Transverse colon (tissue), 4 donors: ENCODE data around the gene TSPAN17. TPM values are rescaled to one million over a fixed set of nuclear protein-coding genes. Genes with fewer than 3 reads are reported as not detected.

Source experiments
- DNase-seq: peaks from one replicate; pipeline ENCODE4 v3.0.0-alpha.2; 2019
- H3K27ac ChIP-seq, 4 donors: fragments of 200-600 bp; sonication (generic); 2 replicates each; pipeline ENCODE4 v1.5.1; 2016 to 2018; ENCODE audit warnings: inconsistent platforms in 4 of 4
- H3K27me3 ChIP-seq: fragments of 200-600 bp; sonication (generic); 2 replicates; pipeline ENCODE4 v1.5.1; 2017; ENCODE audit warnings: inconsistent platforms
- H3K36me3 ChIP-seq, 4 donors: fragments of 200-600 bp; sonication (generic); 2 replicates each; pipeline ENCODE4 v1.5.1; 2017 to 2019; ENCODE audit warnings: inconsistent platforms in 4 of 4
- H3K4me1 ChIP-seq, 4 donors: fragments of 200-600 bp; sonication (generic); 2 replicates each; pipeline ENCODE4 v1.5.1; 2017 to 2020; ENCODE audit warnings: inconsistent platforms in 4 of 4
- H3K4me3 ChIP-seq, 4 donors: fragments of 200-600 bp; sonication (generic); 1 replicate in 1 of 4; 2 replicates in 3 of 4; pipeline versions ENCODE4 v1.5.1 to v1.6.1; 2017 to 2019; ENCODE audit warnings: inconsistent platforms in 4 of 4
- H3K9me3 ChIP-seq, 2 donors: fragments of 200-600 bp; sonication (generic); 2 replicates each; pipeline ENCODE4 v1.5.1; 2017 to 2019; ENCODE audit warnings: inconsistent platforms in 2 of 2
- CTCF ChIP-seq, 5 experiments: fragments of 200-600 bp in 3 of 5; fragments of 450-650 bp in 2 of 5; sonication (generic) in 3 of 5; IDR thresholded peaks; 1 replicate in 2 of 5; 2 replicates in 3 of 5; pipeline ENCODE4 v1.5.1; 2016 to 2017; ENCODE audit warnings: antibody characterized with exemption in 5 of 5, inconsistent platforms in 3 of 5, mild to moderate bottlenecking in 2 of 5, moderate library complexity in 1 of 5
- EP300 ChIP-seq: sonication (generic); formaldehyde crosslinking; IDR thresholded peaks from one replicate; pipeline ENCODE4 v1.6.1; 2017; ENCODE audit warnings: antibody characterized with exemption, low read depth
- POLR2A ChIP-seq: fragments of 450-650 bp; IDR thresholded peaks from one replicate; pipeline ENCODE4 v1.6.1; 2016; ENCODE audit warnings: antibody characterized with exemption, mild to moderate bottlenecking, moderate library complexity
- POLR2AphosphoS5 ChIP-seq, 3 donors: sonication (generic); formaldehyde crosslinking; IDR thresholded peaks; one replicate each; pipeline ENCODE4 v1.6.1; 2016; ENCODE audit warnings: antibody characterized with exemption in 3 of 3
- WGBS, 2 donors: methylation state at CpG; one replicate each; pipeline ENCODE4 v1.1.5; 2018; ENCODE audit warnings: low coverage in 1 of 2; 5-methylcytosine and 5-hydroxymethylcytosine counted together
- in situ Hi-C, 4 donors: fragments of 200-750 bp; cut with MboI; loops; one replicate each; pipeline versions ENCODE4 v1.15.0 to v1.15.1; 2017; ENCODE audit warnings: low sequenced_read_pairs in 3 of 4, low pct_ligation_motif_present in 1 of 4, low pct_unique_long_range_greater_than_20kb in 1 of 4
- intact Hi-C: fragments of 100-400 bp; cut with DNase I; formaldehyde crosslinking; loops from one replicate; pipeline ENCODE4 v1.15.1; 2023; ENCODE audit warnings: low total_unique reads
- total RNA-seq, 4 donors: library from RNA; depleted of rRNA; stranded (reverse); fragments of >200 nt; gene quantifications; one replicate each; pipeline ENCODE4 v1.1.0, GENCODE V29; 2016

TSPAN17 gene
- total RNA-seq, 4 donors from 2014 or later, result 27.2 to 227 (median 36.1) TPM

GRCh38 chr5:176673651-176674583 is 26.6 kb downstream of the TSPAN17 start:
- no peaks in the 10 kb centered on the region for H3K9me3 ChIP-seq
- H3K36me3 ChIP-seq, result no peaks in the 10 kb centered on the region
- no peaks in the 10 kb centered on the region for H3K4me1 ChIP-seq
- no peak overlapping the region for H3K4me3 ChIP-seq
- H3K27ac ChIP-seq, result no peak overlapping the region
- peaks cover 31% of the 10 kb centered on the region for H3K27me3 ChIP-seq
- DNase-seq, result no peak
- TF ChIP-seq EP300 (no peak), CTCF (IDR thresholded peaks at IDR 0.05) (no peak), POLR2AphosphoS5 (IDR thresholded peaks at IDR 0.05) (no peak), POLR2A (no peak)
- in situ Hi-C loops (loop anchor here in 3 of 4 donors (25.0 kb wide), 2 partner anchors 238 to 288 kb away; no protein-coding TSS in a partner anchor), intact Hi-C loops (no loop called here)
- 88 to 100% methylated on average over 1 to 17 of the region's 18 CpGs for WGBS, 2 donors

GRCh38 chr5:176674799-176675198 is 27.5 kb downstream of the TSPAN17 start:
- Histone ChIP-seq H3K27ac (no peak overlapping the region), H3K36me3 (no peaks in the 10 kb centered on the region), H3K4me1 (peaks cover 0 to under 1% (median 0%) of the 10 kb centered on the region in 4 donors), H3K4me3 (no peak overlapping the region), H3K9me3 (no peaks in the 10 kb centered on the region), H3K27me3 (peaks cover 37% of the 10 kb centered on the region)
- intact Hi-C loops (no loop called here), in situ Hi-C loops (loop anchor here in 3 of 4 donors (25.0 kb wide), 2 partner anchors 238 to 288 kb away; no protein-coding TSS in a partner anchor)
- no peak for TF ChIP-seq POLR2A
- no peak for TF ChIP-seq EP300
- TF ChIP-seq POLR2AphosphoS5 (IDR thresholded peaks at IDR 0.05), result no peak
- no peak for TF ChIP-seq CTCF (IDR thresholded peaks at IDR 0.05)
- no peak for DNase-seq
- WGBS, 2 donors, result 79 to 83% methylated on average over 17 of the region's 17 CpGs

GRCh38 chr5:176675676-176676360 is 28.5 kb downstream of the TSPAN17 start:
- H3K36me3 ChIP-seq, result no peaks in the 10 kb centered on the region
- peaks cover 37% of the 10 kb centered on the region for H3K27me3 ChIP-seq
- H3K4me3 ChIP-seq, result no peak overlapping the region
- TF ChIP-seq CTCF (IDR thresholded peaks at IDR 0.05), result peak in 3 of 5 experiments; percentile 22 to 27 (median 25)
- TF ChIP-seq EP300, result no peak
- H3K4me1 ChIP-seq, result peaks cover 0 to 5% (median 0%) of the 10 kb centered on the region in 4 donors
- H3K9me3 ChIP-seq, result no peaks in the 10 kb centered on the region
- 43 to 65% methylated on average over 6 to 19 of the region's 19 CpGs for WGBS, 2 donors
- in situ Hi-C loops (no loop called here), intact Hi-C loops (no loop called here)
- no peak for DNase-seq
- no peak overlapping the region for H3K27ac ChIP-seq

- peaks cover 0 to 5% (median 0%) of the 10 kb centered on the region in 4 donors for H3K4me1 ChIP-seq
- H3K4me3 ChIP-seq, result no peak overlapping the region
- WGBS, 2 donors, result 65% methylated on average over 10 of the region's 10 CpGs; no CpG with 5 or more reads in 1 of the 2 donors
- no peak for TF ChIP-seq CTCF (IDR thresholded peaks at IDR 0.05)
- TF ChIP-seq POLR2AphosphoS5 (IDR thresholded peaks at IDR 0.05), result no peak
- no peak for TF ChIP-seq POLR2A
- no peak for TF ChIP-seq EP300
- no peaks in the 10 kb centered on the region for H3K9me3 ChIP-seq
- in situ Hi-C loops, result no loop called here
- H3K27ac ChIP-seq, result no peak overlapping the region
- no peaks in the 10 kb centered on the region for H3K36me3 ChIP-seq
- peaks cover 39% of the 10 kb centered on the region for H3K27me3 ChIP-seq
- DNase-seq, result no peak
- intact Hi-C loops, result no loop called here
Measured at GRCh38 chr5:176676361-176676824, 29.1 kb downstream of the TSPAN17 start.
